ENCODE data around the gene SCN3A.

The SCN3A gene

GRCh38 chr2:165185633-165186032, 18.2 kb downstream of the SCN3A start:
- DNase-seq: no peak

- DNase-seq: no peak
Observed at GRCh38 chr2:165182029-165182428, 21.8 kb downstream of the SCN3A start.

DNA sequence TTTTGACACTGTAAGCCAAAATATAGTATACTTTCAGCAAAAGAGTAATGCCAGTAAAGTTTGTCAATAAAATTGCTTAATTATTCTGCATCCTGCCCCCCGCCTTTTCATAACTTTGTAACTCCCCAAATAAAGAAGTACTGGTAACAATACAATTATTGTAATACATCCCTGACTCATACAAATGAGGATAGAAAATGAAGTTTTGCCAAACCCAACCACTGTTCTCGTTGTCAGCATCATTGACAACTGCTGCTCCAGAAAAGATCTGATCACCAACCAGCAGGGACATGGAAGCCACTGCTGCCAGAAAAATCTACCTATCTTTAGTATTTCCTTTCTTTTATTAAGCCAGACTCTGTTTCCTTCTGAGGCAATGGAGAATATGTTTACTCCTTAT, 27.1 kb downstream of the SCN3A start:
- DNase-seq: no peak

DNA sequence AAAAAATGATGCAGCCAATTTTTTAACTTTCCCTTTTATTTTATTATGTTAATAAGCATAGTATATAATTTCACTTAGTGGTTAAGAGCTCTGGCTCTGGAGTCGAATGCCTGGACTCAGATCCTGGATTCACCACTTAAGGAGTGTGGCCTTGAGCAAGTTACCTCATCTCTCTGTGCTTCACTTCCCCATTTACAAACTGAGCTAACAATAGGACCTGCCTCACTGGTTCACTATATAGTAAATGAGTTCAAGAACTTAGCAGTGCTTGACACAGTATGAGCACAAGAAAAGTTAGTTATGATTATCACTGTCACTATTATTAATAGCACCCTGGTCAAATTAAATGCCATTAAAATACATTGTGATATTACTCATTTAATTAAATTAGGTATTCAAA, 30.6 kb downstream of the SCN3A start:
- DNase-seq: no peak

DNA sequence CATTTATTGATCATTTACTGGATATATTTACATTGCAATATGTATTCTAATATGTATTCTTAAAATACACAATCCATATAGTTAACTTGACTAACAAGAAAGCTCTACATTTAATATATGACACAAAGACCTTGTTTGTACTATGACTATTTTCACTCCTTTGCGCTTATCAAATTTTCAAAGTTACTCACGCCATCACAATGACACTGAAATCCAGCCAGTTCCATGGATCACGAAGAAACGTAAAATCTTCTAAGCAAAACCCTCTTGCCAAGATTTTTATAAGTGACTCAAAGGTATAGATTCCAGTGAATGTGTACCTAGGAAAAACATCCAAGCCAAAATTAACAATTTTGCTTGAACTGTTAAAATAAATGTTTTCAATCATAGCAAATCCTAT, 39.6 kb downstream of the SCN3A start:
- DNase-seq: no peak

DNA sequence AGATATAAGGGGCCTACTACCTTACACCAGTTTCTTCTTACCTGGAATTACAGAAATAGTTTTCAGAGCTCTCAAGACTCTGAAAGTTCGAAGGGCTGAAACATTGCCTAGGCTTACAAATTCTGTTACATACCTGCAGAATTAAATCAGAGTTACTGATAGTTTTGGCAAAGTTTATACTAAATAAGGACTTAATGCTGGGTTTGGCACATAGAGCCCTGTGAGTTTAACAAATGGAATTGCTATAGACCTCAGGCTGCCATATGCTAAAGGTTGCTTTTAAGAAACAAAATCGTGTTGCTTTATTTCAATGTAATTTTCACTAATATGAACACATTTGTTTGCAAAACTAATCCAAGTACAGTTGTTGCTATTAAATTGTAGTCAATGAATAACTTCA, 40.1 kb downstream of the SCN3A start:
- no peak for DNase-seq

DNA sequence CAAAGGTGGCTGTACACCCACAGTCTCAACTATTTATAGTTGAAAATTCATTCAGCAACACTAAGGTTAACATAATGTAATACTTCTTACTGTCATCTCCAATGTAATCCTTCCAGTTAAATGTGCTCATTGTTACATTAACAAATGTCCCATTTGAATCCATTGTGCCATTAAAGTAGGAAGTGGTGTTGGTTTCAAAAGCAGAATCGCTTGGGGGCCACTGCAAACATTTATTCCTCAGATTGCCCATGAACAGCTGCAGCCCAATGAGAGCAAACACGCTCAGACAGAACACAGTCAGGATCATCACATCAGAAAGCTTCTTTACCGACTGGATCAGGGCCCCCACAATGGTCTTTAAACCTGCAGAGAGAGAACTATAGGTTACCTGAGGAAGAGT, 41.4 kb downstream of the SCN3A start:
- no peak for DNase-seq

- DNase-seq: no peak
Observed at GRCh38 chr2:165161510-165161909, 42.3 kb downstream of the SCN3A start.

GRCh38 chr2:165157160-165157559, 46.7 kb downstream of the SCN3A start:
- no peak for DNase-seq

GRCh38 chr2:165155152-165155551, 48.7 kb downstream of the SCN3A start:
- DNase-seq: no peak

GRCh38 chr2:165149439-165149838, 54.4 kb downstream of the SCN3A start:
- DNase-seq: no peak

DNA sequence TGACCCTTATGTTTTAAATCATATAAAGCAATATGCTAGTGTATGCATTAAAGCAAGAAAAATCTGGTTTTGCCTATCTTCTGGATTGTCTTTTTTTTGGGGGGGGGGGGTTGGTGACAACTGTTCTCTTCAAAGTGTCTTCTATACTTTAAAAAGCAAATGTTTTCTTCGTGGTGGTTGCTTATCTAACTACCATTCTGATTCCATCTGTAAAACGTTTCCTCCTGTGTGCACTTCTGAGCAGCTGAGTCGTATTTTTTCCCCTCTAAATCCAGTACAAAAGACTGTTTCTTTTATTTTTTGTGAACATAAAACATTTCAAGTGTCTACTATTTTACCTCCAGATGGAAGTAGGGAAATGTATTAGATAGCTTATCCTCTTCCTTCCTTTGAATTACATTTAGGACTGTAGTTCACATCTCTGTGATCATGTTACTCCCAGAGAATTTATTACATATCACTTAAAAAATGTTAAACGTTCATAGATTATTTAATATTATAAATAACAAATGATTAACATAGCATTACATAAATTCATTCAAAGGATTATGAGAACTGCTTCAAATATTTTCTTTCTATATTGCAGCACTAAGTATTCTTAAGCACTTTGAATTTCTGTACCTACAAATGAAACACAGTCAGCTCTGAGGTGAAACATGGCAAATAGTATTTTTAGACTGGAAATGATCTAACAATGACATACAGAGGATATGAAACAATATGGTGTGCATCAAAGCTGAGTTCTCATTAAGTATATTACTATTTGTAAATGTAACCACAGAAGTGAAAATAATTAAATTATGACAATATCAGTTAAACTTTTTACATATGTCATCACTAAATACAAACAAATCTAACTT, 56.4 kb downstream of the SCN3A start:
- no peak for DNase-seq

DNA sequence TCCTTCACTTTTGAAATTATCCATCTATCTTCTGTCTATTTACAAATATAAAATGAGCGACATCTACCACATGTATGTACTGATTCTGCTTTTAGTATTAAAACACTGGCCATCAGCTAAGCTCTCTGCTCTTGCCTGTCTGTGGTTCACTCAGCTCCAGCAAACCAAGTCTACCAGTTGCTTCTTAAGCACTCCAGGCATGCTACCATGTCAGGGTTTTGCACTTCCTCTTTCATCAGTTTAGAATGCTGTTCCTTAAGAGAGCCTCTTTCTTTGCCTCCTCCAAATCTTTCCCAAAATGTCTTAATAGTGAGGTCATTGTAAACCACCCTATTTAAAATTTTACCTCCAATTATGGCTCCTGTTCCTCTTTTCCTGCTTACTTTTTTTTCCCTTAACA, 59.5 kb downstream of the SCN3A start:
- no peak for DNase-seq

- no peak for DNase-seq
Observed at GRCh38 chr2:165141601-165142354, 62.1 kb downstream of the SCN3A start.

- DNase-seq: no peak
Observed at GRCh38 chr2:165126244-165126643, 77.6 kb downstream of the SCN3A start.

GRCh38 chr2:165122521-165122920, 81.3 kb downstream of the SCN3A start:
- no peak for DNase-seq

DNA sequence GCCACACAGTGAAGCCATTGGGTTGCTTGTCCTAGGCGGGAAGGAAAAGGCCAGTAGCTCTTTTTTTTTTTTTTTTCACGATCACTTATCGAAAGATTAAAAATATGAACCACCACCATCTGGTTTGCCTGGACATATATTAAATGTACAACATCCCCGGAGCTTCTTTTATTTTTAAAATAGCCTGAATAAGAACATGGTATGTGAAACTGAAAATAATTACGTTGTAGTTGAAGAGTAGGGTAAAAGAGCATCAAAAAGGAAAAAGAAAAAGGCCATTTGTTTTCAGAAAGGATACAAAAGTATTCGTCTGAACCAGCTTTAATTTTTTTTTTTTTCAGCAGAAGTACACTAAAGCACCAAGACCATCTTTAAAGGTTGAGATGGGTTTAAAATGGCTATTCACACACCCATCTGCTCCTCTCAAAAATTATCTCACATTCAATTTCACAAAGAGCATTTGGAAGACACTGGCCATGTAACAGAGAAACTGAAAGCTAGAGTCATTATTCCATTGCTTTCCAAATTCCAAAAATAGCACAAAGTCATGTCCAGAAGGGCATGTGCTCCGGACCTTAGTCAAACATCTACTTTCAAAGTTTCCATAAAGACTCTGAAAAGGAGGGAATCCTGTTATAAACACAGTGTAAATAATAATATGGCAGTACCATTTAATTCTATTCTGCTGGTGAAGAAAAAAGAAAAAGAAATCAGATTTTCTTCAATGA, 82.9 kb downstream of the SCN3A start:
- DNase-seq: no peak

DNA sequence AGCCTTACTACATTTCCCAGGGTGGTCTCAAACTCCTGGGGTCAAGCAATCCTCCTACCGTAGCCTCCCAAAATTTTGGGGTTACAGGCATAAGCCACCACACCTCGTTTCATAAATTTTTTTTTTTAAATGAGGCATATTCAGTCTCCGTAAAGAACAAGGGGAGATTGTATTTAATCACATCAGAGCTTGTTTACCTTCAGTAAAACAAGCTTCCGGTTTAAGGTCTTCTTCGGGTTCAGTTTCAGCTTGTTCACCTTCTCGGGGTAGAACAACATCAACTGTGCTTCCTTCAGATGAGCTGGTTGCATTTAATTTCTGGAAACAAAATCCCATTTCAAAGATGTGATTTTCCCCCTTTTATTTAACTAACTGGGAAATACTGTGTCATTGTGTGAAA, 88.6 kb downstream of the SCN3A start:
- DNase-seq: no peak

DNA sequence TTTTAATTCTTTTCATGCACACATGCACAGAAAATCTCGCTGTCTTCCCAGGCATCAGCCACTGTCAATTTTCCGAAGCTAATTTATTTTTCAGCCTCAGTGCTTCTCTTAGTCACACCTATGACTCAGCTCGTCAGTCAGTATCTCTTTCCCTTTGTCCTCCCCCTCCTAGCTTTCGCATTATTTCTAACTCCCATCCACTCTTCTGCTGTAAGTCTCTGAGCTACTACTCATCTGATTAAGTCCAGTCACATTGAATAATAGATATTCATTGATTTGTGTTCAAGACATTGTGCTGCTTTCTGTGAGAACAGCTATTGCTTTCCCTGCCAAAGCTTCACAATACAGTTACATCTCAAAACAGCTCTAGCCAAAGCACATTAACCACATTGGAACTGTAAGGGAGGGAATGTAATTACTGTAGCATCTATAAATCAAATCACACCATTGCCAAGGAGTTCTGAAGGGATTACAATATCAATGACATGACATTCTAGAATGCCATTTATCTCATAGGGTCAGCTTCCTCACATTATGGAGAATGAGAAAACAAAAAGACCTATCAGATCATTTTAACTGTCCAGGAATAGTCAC, 89.4 kb downstream of the SCN3A start:
- no peak for DNase-seq

DNA sequence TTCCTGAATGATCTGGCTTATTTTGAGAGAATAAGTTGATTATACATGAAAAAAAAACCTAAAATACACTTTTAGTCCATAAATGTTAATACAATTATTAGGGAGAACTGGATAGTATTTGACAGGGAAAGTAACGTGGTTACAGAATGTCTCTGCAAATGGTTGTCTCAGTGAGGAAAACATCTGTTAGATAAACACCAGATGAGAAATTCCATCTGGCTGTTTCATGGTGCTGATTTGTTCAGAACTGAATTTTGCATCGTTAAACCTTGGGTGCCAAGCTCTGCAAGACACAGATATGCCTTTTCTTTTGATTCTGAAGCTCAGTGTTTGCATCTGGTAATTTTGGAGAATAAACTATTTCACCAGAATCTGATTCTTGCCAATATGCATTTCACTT, 90.4 kb downstream of the SCN3A start:
- no peak for DNase-seq

DNA sequence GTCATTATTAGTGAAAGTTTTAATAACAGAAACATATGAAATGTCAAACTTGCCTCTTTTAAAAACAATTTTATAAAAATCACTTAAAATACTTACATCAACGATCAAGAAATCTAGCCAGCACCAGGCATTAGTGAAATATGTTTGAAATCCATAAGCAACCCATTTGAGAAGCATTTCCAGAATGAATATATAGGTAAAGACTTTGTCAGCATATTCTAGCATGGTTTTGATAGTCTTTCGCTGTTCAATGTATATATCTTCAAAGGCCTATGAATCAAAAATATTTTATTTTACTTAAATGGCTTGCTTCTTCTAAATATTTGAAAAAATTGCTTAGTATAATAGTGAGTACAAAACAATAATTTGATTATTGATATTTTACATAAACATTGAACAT, 91.1 kb downstream of the SCN3A start:
- DNase-seq: no peak

GRCh38 chr2:165112133-165112573, 91.7 kb downstream of the SCN3A start:
- DNase-seq: no peak

- no peak for DNase-seq
Observed at GRCh38 chr2:165110394-165110793, 93.5 kb downstream of the SCN3A start.
